Stimulated activated CD4-positive, alpha-beta T cell treated with anti-CD3 and anti-CD28 coated beads, TNF-alpha, amount 100 ng/mL, for 4 hours (primary cell): ENCODE measurements around the gene IL12B.
"Not testable (repeated sequence)": the region's sequence is repeated elsewhere in the genome, so short reads cannot be mapped to it uniquely, and the experiment has no call there.

Experiments
- DNase-seq, 3 experiments: peaks; one replicate each; pipeline ENCODE4 v3.0.0-alpha.2; 2020; ENCODE audit warnings: low read depth in 3 of 3

The IL12B gene

GRCh38 chr5:159294921-159295320, 35.4 kb downstream of the IL12B start:
- DNase-seq, result no peak

- no peak for DNase-seq
Measured at GRCh38 chr5:159290741-159291140, 39.5 kb downstream of the IL12B start.

GRCh38 chr5:159286420-159287035, 43.8 kb downstream of the IL12B start:
- no peak for DNase-seq

- DNase-seq, result no peak
Measured at GRCh38 chr5:159274676-159275075, 55.6 kb downstream of the IL12B start.

GRCh38 chr5:159273923-159274322, 56.4 kb downstream of the IL12B start:
- DNase-seq, result no peak

GRCh38 chr5:159269723-159270122, 60.6 kb downstream of the IL12B start:
- no peak for DNase-seq

GRCh38 chr5:159266764-159267163, 63.5 kb downstream of the IL12B start:
- DNase-seq, result not testable (repeated sequence)
